NT2/D1 (cell line): Measurements from ENCODE around the gene SLC30A9.

Experiments used
- SUZ12 ChIP-seq: IDR thresholded peaks from 2 replicates; pipeline ENCODE4 v1.6.1; 2011; ENCODE audit not compliant: insufficient read length, insufficient read depth; ENCODE audit errors: extremely low read depth
- YY1 ChIP-seq: IDR thresholded peaks from 2 replicates; pipeline ENCODE4 v1.6.1; 2011; ENCODE audit not compliant: insufficient read length, insufficient read depth
- ZNF274 ChIP-seq: IDR thresholded peaks from 2 replicates; pipeline ENCODE4 v1.6.1; 2011; ENCODE audit warnings: mild to moderate bottlenecking, low read depth, low read length

DNA sequence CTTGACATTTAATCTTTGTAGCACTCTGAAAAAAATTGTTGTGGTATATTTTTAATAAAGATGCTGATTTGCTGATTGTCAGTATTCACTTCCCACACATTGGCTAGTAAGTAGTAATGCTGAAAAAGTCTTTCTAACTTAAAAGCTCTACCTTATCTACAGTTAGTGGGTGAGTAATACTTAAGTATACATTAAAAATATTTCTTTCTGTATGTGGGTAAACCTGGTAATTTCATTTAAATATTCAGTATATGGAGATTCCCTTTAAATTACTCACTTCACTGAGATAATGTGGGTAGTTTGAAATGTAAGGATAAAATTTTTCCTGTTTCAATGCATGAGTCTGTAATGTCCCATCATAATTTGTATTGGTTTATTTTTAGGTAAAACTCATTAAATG lies 49.5 kb upstream of the SLC30A9 start:
- TF ChIP-seq ZNF274 (no peak), YY1 (no peak), SUZ12 (no peak)
